Cardiac fibroblast (primary cell): Measurements from ENCODE around the gene WASF1.

Source experiments
- DNase-seq, 2 donors: peaks; one replicate each; pipeline versions ENCODE4 v3.0.0 to v3.0.0-alpha.2; 2010; ENCODE audit warnings: low read depth in 2 of 2
- H3K4me3 ChIP-seq, 2 donors: replicated peaks in 1 of 2; 1 replicate in 1 of 2; 2 replicates in 1 of 2; pipeline ENCODE4 v1.5.1; 2011; ENCODE audit warnings: low read depth in 2 of 2, low read length in 2 of 2, mild to moderate bottlenecking in 2 of 2, moderate library complexity in 1 of 2
- TF ChIP-seq, protein P1 (sequence below): IDR thresholded peaks from one replicate; pipeline ENCODE4 v1.5.1; 2011; ENCODE audit warnings: low read depth, mild to moderate bottlenecking, low read length, inconsistent platforms

WASF1 gene

DNA sequence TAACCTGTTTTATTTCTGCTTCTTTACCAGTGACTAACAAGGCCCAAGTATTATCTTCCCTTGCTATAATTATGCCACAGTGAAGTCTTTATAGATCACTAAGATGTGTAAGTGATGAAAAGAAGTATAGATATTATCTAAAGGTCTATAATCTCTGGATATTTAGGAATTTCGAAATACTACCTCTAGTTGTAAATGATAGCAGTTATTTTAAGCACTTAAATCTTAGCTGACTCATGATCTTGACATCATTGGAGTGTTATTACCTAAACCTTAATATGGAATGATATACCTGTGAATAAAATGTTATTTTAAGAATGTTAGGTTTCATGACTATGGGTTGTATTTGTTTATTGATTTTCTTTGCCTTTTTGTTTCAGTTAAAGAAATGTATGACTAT is 32.3 kb upstream of the WASF1 start:
- TF ChIP-seq, protein P1, sequence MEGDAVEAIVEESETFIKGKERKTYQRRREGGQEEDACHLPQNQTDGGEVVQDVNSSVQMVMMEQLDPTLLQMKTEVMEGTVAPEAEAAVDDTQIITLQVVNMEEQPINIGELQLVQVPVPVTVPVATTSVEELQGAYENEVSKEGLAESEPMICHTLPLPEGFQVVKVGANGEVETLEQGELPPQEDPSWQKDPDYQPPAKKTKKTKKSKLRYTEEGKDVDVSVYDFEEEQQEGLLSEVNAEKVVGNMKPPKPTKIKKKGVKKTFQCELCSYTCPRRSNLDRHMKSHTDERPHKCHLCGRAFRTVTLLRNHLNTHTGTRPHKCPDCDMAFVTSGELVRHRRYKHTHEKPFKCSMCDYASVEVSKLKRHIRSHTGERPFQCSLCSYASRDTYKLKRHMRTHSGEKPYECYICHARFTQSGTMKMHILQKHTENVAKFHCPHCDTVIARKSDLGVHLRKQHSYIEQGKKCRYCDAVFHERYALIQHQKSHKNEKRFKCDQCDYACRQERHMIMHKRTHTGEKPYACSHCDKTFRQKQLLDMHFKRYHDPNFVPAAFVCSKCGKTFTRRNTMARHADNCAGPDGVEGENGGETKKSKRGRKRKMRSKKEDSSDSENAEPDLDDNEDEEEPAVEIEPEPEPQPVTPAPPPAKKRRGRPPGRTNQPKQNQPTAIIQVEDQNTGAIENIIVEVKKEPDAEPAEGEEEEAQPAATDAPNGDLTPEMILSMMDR: no peak
- no peak for DNase-seq
- H3K4me3 ChIP-seq: no peak overlapping the region

DNA sequence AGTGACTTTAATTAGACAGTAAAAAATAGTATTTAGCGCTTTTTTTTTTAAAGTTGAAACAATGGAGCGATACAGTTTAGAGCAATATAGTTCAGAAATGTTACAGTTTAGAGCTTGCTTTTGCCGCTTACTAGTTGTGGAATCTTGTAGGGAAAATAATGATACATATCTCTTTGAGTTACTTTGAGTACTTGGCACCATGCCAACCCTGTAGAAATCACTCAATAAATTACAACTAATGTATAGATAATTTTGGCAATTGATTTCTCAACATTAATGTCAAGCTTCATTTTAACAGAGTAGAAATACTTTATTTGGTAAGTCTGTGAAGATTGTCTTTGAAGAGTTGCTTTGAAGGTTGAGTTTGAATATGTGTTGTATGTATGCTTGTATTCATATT is 28.2 kb upstream of the WASF1 start:
- TF ChIP-seq, protein P1: no peak
- H3K4me3 ChIP-seq: no peak overlapping the region
- DNase-seq: no peak

DNA sequence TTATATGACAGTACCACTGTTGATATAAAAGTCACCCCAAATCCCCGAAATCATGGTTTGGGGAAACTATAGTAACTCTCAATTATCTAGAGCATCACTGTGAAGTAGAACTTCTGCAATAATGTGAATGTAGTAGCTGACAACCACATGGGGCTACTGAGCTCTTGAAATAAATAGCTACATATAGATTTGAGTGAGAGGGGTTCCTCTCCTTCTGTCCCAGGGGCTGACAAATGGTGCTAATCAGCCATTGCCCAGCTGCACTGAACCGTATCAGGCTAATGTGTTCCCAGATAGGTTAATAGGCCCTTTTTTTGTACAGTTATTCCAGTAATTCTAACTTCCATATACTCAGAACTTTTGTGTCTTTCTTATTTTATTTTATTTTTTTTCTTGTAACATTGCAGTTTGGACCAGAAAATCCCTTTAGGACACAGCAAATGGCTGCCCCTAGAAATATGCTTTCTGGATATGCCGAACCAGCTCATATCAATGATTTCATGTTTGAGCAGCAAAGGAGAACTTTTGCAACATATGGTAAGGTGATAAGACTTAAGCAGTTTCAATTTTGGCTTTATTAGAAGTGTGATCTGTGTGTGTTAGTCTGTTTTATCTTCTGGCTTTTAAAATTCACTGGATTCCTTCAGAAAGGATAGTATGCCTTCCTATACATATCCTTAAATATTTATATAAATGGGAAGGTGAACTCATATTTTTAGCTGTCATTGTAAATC is 21.8 kb upstream of the WASF1 start:
- DNase-seq: no peak
- TF ChIP-seq, protein P1: no peak
- H3K4me3 ChIP-seq: no peak overlapping the region

DNA sequence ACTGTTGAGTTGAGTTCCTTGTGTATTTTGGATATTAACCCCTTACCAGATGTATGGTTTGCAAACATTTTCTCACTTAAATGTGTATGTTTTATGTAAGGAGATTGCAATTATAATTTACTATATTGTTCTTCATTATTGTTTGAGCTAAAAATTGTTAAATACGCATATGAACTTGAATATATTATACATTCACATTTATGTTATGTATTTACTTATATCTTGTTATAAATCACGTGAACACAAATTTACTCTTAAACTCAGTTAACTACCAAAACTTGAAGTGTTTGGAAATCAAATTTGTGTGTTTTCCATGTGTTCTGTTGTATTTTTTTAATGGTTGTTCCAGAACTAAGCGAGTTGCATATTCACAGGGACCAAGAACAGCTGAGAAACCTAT is 19.1 kb upstream of the WASF1 start:
- TF ChIP-seq, protein P1: no peak

DNA sequence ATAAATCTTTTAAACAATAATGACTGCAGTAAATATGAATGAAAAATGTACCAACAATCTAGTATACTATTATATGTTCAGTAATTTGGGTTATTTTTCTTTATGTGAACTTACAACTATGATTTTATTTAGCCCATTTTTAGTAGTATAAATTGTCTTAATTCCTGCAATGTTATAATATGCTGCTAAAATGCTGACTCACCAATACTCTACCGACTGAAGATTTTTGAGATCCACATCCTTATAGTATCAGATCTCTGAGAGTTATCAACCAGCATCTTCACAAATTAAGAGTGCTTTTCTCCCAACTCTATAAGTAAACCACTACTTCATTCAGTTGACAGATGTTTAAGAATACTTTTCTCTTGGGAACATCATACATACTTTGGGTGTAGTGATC is 17.4 kb upstream of the WASF1 start:
- DNase-seq: no peak
- TF ChIP-seq, protein P1: no peak

More for the DNA sequence above, 19.1 kb upstream of the WASF1 start:
- no peak for DNase-seq
- H3K4me3 ChIP-seq: no peak overlapping the region

DNA sequence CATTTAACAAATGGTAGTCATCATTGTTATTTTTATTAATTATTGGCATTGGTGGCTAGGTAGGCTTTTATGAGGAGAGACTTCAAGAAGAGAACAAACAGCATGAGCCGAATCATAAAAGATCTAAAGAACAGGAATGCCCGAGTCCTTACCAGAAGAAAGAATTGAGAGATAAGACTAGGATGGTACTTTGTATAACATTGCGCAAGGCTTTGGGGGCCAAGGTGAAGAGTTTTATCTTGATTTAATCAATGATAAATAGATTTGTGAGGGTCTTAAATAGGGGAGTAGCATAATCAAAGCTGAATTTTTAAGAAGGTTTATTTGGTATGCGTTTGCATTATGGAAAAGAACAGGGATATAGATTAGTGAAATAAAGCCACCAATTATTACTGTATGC is 16.2 kb upstream of the WASF1 start:
- TF ChIP-seq, protein P1: no peak
- DNase-seq: no peak
- H3K4me3 ChIP-seq: no peak overlapping the region

More for the DNA sequence above, 17.4 kb upstream of the WASF1 start:
- H3K4me3 ChIP-seq: no peak overlapping the region

DNA sequence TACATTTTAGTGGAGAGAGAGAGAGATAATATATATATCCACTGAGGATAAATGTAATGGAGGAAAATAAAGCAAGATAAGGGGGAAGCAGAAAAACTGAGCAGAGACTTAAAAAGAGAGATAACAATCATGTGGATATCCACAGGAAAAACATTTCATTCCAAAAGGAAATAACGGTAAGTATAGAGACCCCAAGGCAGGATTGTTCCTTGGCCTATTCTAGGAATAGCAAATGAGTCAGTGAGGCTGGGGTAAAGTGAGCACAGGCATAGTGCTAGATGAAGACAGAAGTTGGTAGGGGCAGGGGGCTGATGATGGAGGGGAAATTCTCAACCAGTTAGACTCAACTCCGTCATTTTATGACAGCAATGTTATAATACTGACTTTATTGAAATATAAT is 12.0 kb upstream of the WASF1 start:
- H3K4me3 ChIP-seq: no peak overlapping the region
- no peak for DNase-seq
- TF ChIP-seq, protein P1: no peak
